Progenitor cell of endocrine pancreas (in vitro differentiated cells): ENCODE results near the gene GLIS1. TPM values are rescaled to one million over a fixed set of nuclear protein-coding genes. Genes with fewer than 3 reads are reported as not detected.

Source experiments
- DNase-seq: peaks from one replicate; pipeline ENCODE4 v3.0.0; 2021; ENCODE audit warnings: low spot score; ENCODE audit not compliant: unreplicated experiment
- H3K27ac Mint-ChIP-seq: 2 replicates; pipeline ENCODE4 v1.8.0; 2021; ENCODE audit warnings: mild to moderate bottlenecking, moderate library complexity, mixed read lengths
- H3K27me3 Mint-ChIP-seq: 2 replicates; pipeline ENCODE4 v1.8.0; 2021; ENCODE audit warnings: mixed read lengths
- H3K36me3 Mint-ChIP-seq: 2 replicates; pipeline ENCODE4 v1.8.0; 2022; ENCODE audit warnings: mixed read lengths; ENCODE audit not compliant: insufficient read depth
- H3K4me1 Mint-ChIP-seq: 2 replicates; pipeline ENCODE4 v1.8.0; 2021; ENCODE audit warnings: low read depth, mixed read lengths
- H3K4me3 Mint-ChIP-seq: 2 replicates; pipeline ENCODE4 v1.8.0; 2021; ENCODE audit warnings: low read depth, mild to moderate bottlenecking, moderate library complexity, mixed read lengths
- H3K9me3 Mint-ChIP-seq: 2 replicates; pipeline ENCODE4 v1.8.0; 2021; ENCODE audit warnings: low read depth, mixed read lengths
- CTCF ChIP-seq: fragments of 200-600 bp; sonication (generic); IDR thresholded peaks from one replicate; pipeline ENCODE4 v1.5.0; 2021; ENCODE audit warnings: antibody characterized with exemption, mild to moderate bottlenecking; ENCODE audit not compliant: unreplicated experiment
- total RNA-seq: library from RNA; stranded (reverse); gene quantifications from 2 replicates; pipeline ENCODE4 v1.2.1, GENCODE V29; 2021

GLIS1 gene
- total RNA-seq, 1 donor from 2014 or later = not detected

GRCh38 chr1:53542551-53542950 lies 196.4 kb downstream of the GLIS1 start:
- peaks cover 19% of the 10 kb centered on the region for H3K27me3 Mint-ChIP-seq
- no peaks in the 10 kb centered on the region for H3K36me3 Mint-ChIP-seq
- no peak overlapping the region for H3K4me3 Mint-ChIP-seq
- H3K4me1 Mint-ChIP-seq = peaks cover 2% of the 10 kb centered on the region
- H3K27ac Mint-ChIP-seq = no peak overlapping the region
- TF ChIP-seq CTCF = no peak
- H3K9me3 Mint-ChIP-seq = no peaks in the 10 kb centered on the region
- no peak for DNase-seq

GRCh38 chr1:53541761-53542550 lies 197.0 kb downstream of the GLIS1 start:
- Mint-ChIP-seq H3K4me3 (no peak overlapping the region), H3K36me3 (no peaks in the 10 kb centered on the region), H3K4me1 (peaks cover 2% of the 10 kb centered on the region), H3K27ac (no peak overlapping the region), H3K27me3 (peaks cover 21% of the 10 kb centered on the region), H3K9me3 (no peaks in the 10 kb centered on the region)
- no peak for DNase-seq
- peak; percentile 46 for TF ChIP-seq CTCF

GRCh38 chr1:53541263-53541625 lies 197.7 kb downstream of the GLIS1 start:
- DNase-seq = no peak
- H3K36me3 Mint-ChIP-seq = no peaks in the 10 kb centered on the region
- H3K9me3 Mint-ChIP-seq = no peaks in the 10 kb centered on the region
- H3K27me3 Mint-ChIP-seq = peaks cover 26% of the 10 kb centered on the region
- peaks cover 2% of the 10 kb centered on the region for H3K4me1 Mint-ChIP-seq
- no peak overlapping the region for H3K4me3 Mint-ChIP-seq
- no peak for TF ChIP-seq CTCF
- no peak overlapping the region for H3K27ac Mint-ChIP-seq

- Mint-ChIP-seq H3K27ac (no peak overlapping the region), H3K9me3 (no peaks in the 10 kb centered on the region), H3K27me3 (peaks cover 29% of the 10 kb centered on the region), H3K4me3 (no peak overlapping the region), H3K36me3 (no peaks in the 10 kb centered on the region), H3K4me1 (peaks cover 2% of the 10 kb centered on the region)
- no peak for DNase-seq
- TF ChIP-seq CTCF = no peak
Measured at GRCh38 chr1:53540604-53541262, 198.2 kb downstream of the GLIS1 start.

GRCh38 chr1:53539711-53540603 lies 199.0 kb downstream of the GLIS1 start:
- peaks cover 29% of the 10 kb centered on the region for H3K27me3 Mint-ChIP-seq
- H3K4me3 Mint-ChIP-seq = no peak overlapping the region

More at GRCh38 chr1:53539711-53540603, 199.0 kb downstream of the GLIS1 start:
- TF ChIP-seq CTCF = no peak
- peaks cover 2% of the 10 kb centered on the region for H3K4me1 Mint-ChIP-seq
- H3K36me3 Mint-ChIP-seq = no peaks in the 10 kb centered on the region
- DNase-seq = no peak
- H3K9me3 Mint-ChIP-seq = no peaks in the 10 kb centered on the region
- no peak overlapping the region for H3K27ac Mint-ChIP-seq
